ENCODE results near the gene CALN1.
"Not testable (repeated sequence)": the region's sequence is repeated elsewhere in the genome, so short reads cannot be mapped to it uniquely, and the experiment has no call there.

The CALN1 gene

DNA sequence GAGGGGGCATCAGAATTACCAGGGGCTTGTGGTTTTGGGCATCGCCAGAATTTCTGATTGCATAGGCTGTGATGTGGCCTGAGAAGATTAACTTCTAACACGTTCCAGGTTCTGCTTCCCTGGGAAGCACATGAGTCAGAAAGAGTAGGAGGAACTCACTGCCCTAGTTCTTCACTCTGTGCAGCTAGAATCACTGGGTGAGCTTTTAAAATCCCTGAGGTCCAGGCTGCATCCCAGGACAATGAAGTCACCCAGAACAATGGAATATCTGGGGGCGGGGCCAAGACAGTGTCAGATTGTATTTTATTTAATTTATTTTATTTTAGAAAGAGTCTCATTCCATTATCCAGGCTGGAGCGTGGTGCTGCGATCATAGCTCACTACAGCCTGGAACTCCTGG lies 636.5 kb downstream of the CALN1 start:
- DNase-seq, result no peak

DNA sequence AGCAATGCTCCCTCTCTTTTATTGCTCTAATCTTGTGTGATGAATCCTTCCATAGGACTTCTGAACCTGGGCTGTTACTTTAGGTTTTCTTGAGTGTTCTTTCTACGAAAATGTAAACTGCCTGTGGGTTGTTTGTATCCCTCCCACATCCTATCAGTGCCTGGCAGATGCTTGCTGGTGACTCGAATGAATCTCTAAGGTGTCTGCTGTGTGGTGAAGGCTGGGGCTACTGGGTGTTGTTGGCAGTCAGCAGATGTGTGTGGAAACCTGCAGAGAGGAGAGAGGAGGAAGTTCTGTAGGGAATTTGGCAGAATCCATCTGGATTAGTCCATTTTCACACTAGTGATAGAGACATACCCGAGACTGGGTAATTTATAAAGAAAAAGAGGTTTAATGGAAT lies 639.4 kb downstream of the CALN1 start:
- DNase-seq, result no peak

DNA sequence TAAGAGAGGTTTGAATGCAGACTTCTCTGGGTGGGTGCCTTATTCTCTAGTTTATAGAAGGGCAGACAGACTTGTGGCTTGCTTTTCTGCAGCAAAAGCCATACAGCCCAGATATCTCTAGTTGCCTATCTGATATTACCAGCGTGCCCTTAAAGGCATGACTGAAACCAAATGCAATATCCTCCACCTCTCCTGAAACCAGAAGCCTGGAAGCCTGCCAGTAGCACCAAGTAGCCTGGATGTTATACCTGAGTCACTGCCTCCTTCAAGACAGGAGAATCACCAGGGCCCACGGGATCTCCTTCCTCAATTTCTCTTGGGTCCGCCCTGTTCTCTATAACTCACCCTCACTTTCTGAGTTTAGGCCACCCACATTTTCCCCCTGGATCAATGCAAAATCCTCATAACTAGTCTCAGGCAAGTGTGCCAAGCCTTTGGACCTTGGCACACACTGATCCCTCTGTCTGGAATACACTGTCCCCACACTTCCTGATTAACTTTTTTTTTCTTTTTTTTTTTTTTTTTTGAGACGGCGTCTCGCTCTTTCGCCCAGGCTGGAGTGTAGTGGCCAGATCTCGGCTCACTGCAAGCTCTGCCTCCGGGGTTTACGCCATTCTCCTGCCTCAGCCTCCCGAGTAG lies 641.8 kb downstream of the CALN1 start:
- no peak for DNase-seq

DNA sequence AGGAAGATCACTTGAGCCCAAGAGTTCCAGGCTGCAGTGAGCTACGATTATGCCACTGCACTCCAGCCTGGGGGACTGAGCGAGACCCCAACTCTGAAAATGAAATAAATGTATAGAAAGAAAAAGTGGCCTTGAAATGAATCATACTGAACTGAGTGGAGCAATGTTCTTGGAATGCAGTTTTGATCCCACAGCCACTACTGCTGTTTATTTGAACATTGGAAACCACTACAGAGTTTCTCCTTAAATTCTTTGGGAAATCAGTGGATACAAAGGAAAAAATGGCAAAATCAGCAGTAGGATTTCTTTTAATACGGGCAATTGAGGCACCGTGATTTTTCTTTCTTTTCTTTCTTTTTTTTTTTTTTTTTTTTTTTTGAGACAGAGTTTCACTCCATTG lies 642.8 kb downstream of the CALN1 start:
- DNase-seq, result no peak

DNA sequence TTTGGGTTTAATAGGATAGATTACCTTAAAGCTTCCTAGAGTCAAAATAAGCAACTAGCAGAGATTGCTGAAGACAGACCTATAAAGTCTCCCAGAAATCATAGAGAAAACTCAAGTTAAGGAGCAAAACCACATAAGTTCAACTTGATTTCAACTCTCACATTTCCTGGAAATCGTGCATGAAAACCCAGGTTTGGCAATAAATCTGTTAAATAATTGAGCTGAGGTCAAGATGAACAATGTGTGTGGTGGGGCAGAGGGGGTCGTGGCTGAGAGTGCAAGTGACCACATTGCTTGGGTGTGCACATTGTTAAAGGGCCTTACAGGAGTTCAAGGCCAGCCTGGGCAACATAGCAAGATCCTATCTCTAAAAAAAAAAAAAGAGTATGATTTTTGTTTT lies 643.7 kb downstream of the CALN1 start:
- DNase-seq, result no peak

DNA sequence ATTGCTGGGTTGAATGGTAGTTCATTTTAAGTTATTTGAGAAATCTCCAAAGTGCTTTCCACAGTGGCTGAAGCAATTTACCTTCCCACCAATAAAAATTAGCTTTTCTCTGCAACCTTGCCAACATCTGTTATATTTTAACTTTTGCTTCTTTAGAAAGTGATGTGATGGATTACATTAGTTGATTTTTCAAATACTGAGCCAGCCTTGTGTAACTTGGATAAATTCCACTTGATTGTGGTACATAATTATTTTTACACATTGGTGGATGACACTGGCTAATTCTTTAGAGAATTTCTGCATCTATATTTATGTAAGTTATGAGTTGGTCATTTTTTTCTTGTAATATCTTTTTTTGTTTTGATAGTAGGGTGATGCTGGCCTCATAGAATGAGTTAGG lies 646.1 kb downstream of the CALN1 start:
- DNase-seq, result no peak

DNA sequence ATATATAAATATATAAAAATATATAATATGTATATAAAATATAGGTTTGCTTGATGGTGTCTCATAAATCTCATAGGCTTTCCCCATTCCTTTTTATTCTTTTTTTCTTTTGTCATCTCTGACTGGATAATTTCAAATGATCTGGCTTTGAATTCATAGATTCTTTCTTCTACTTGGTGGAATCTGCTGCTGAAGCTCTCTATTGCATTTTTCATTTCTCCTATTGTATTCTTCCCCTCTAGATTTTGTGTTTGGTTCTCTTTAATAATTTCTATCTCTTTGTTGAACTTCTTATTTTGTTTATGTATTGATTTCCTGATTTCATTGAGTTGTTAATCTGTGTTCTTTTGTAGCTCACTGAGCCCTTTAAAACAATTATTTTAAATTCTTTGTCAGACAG lies 650.8 kb downstream of the CALN1 start:
- DNase-seq, result no peak

DNA sequence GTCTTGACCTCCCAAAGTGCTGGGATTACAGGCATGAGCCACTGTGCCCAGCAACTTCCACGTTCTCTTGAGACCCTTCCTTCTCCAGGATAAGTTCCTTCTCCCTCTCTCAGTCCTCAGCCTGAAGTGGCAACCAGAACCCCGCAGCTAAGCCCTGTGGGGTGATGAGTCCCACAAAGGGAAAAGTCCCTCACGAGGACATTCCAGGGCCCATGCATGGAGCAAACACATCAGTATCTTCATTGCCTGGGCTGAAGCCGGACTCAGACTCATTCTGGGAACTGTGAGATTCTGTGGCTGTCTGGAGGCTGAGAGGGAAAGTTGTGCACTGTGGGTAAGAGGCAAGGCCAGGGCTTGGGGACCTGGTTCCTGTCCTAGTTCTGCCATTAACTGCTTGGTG lies 657.3 kb downstream of the CALN1 start:
- DNase-seq, result no peak

DNA sequence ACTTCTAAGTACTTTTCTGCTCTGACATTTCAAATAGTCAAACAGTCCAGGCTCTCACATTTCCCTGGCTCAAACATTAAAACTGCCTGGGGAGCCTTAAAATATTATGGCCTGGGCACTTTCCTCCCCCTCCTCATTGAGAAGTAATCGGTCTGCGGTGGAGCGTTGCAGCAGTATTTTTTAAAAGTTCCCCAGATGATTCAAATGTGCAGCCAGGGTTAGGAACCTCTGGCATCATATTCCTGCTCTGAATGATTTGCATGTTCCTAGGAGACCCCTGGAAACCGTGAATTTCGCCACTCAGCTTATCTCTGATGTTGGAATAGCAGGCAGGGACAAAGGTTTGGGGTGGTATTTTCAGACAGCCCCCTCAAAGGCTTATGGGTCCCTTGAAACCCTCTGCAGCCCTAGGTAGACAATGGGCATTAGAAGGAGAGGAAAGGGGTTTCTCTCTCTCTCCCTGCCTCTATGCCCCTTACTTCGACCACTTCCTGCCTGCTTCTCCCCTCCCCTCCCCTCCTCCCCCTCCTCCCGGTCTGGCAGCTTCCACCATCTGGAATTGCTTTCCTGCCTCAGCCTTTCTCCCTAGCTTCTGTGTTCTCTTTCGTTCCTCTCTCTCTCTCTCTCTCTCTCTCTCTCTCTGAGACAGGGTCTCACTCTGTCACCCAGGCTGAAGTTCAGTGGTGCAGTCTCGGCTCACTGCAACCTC lies 658.0 kb downstream of the CALN1 start:
- no peak for DNase-seq

DNA sequence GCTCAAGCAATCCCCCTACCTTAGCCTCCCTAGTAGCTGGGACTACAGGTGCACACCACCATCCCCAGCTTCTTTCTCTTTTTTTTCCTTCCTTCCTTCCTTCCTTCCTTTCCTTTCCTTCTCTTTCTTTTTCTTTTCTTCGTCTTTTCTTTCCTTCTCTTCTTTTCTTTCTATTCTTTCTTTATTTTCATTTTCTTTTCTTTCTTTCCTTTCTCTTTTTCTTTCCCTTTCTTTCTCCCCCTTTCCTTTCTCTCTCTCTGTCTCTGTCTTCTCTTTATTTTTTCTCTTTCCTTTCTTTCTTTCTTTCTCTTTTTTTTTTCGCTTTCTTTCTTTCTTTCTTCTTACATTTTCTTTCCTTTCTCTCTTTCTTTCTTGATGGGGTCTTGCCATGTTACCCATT lies 658.9 kb downstream of the CALN1 start:
- no peak for DNase-seq

DNA sequence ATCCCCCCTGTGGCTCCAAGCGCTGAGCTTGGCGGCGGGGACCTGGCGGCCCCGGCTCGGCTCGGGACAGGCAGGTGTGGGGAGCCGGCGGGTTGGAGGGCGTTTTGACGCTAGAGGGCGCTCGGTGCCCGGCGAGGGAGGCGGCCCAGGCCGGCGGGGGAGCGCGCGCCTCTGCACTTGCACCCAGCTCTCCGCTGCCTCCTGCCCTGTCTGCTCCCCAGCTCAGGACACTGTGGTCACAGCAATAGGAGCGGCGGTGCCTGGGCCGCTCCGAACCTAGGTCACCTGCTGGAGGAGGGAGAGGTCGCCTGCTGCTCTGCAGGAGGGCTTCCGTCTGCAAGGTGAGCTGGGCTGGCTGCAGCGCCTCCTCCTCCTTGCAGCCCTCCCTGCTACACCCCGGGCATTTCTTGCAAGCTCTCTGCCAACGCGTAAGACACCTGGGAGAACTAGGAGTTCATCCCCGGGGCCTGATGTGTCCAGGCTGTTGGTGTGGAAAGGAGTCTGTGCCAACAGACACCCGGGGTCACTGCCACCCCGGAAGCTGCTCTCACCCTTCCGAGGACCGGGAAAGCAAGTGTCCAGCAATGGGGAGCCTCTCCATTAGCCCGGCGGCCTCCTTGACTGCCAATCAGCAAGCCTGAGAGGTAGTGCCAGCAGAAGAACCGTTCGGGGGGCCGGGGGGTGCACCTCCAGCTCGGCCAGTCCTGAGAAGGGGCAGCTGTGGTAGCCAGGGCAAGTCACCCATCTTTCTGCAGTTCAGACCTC lies 659.8 kb downstream of the CALN1 start:
- peak; percentile 19 for DNase-seq

DNA sequence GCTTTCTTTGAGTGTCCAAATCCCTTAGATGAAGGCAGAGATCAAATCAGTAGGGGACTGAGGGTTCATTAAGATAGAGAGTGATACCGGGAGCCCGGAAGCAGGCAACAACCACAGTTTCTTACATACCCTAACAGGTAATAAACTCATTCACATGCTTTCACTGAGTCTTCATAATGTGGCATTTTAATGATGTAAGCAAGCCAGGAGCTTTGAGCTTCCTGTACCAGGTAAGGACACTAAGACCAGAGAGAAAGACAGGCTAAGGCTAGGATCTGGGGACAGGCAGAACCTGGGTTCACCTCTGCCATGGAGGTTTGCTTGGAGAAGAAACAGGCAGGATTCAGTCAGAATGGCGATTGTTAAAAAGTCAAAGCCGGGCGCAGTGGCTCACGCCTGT lies 661.8 kb downstream of the CALN1 start:
- DNase-seq, result no peak

DNA sequence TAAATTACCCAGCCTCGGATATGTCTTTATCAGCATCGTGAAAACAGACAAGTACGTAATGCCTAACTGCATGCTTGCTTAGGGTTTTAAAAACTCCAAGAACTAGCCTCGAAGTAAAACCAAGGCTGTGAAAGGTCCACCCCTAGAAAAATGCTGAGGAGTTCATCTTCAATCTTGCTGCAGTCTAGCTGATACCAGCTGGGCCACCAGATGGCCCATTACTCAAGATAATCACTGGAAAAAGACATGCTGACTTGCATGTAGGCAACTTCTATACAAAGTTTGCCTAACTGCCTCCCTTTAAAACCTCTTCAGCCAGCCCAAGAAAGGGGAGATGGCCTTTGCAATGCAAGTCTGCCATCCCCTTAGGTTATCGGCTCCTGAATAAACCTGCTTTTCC lies 666.1 kb downstream of the CALN1 start:
- no peak for DNase-seq

DNA sequence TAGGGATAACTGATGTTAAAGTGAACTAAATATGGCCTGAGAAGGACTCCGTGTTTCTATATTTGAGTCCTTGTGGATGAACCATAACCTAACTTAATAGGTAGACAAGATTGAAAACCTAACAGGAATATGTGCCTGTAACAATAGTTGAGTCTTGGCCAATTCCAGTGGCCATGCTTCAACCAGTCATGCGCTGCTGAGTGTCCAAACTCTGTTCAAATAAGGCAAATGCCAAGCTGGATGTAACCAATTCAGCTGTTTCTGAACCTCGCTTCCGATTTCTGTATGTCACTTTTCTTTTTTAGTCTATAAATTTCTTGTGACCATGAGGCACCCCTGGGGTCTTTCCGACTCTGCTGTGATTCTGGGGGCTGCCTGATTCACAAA lies 672.0 kb downstream of the CALN1 start:
- DNase-seq, result no peak

DNA sequence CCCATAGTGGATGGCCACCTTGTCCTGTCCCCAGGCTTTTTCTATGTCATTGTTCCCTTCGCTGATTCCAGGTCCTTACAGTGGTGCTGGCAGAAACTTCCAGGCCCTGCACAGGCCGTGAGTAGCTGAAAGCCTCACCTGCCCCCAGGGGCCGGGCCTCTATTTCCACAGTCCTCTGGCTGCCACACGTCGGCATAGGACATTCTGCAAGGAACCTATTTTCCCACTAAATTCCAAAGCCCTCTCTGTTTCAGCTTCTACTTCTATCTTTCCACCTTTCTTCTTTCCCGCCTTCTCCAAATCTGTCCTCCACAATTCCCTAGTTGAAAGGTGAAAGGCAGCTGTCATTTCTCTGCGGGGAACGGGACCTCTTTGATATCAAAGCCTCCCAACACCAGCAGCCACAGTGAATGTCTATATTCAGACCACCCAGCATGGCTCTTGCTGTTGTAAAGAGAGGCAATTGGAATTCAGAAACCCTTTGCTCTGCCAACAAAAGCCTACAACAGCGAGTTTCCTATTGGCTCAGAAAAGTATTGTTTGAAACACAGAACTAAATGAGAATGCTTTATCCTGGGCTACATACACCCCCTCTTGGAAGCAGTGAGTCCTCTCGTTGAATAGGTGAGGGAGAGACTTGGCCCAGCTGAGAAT lies 672.5 kb downstream of the CALN1 start:
- no peak for DNase-seq

DNA sequence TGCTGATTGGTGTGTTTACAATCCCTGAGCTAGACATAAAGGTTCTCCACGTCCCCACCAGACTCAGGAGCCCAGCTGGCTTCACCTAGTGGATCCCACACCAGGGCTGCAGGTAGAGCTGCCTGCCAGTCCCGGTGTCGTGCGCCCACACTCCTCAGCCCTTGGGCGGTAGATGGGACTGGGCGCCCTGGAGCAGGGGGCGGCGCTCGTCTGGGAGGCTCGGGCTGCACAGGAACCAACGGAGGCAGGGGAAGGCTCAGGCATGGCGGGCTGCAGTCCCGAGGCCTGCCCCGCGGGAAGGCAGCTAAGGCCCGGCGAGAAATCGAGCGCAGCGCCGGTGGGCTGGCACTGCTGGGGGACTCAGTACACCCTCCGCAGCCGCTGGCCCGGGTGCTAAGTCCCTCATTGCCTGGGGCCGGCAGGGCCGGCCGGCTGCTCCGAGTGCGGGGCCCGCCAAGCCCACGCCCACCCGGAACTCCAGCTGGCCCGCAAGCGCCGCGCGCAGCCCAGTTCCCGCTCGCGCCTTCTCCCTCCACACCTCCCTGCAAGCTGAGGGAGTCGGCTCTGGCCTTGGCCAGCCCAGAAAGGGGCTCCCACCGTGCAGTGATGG lies 674.1 kb downstream of the CALN1 start:
- DNase-seq, result not testable (repeated sequence)

DNA sequence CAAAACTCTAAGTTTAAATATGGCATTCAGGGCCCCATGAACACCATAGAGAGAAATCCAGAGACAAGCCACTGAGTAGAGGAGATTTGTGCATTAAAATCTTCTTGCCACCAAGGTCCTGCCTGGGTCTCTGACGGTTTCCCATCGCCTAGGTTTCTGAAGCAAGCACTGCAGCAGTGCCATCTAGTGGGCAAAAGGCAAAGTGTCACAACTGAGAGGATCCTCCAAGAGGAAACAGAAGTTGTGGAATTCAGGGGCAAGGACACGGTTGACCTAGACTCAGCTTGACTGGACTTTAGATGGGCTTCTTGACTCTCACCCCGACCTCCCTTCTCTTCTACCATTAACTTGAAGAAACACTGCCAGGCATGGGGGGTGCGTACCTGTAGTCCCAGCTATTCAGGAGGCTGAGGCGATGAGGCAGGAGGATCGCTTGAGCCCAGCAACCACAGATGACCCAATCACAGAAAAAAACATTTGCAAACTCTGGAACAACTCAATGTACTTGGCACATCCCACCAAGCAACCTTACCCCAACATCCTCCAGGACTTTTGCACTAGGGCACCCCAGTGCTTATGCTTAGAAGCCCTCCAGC lies 676.1 kb downstream of the CALN1 start:
- DNase-seq, result peak; percentile 25

DNA sequence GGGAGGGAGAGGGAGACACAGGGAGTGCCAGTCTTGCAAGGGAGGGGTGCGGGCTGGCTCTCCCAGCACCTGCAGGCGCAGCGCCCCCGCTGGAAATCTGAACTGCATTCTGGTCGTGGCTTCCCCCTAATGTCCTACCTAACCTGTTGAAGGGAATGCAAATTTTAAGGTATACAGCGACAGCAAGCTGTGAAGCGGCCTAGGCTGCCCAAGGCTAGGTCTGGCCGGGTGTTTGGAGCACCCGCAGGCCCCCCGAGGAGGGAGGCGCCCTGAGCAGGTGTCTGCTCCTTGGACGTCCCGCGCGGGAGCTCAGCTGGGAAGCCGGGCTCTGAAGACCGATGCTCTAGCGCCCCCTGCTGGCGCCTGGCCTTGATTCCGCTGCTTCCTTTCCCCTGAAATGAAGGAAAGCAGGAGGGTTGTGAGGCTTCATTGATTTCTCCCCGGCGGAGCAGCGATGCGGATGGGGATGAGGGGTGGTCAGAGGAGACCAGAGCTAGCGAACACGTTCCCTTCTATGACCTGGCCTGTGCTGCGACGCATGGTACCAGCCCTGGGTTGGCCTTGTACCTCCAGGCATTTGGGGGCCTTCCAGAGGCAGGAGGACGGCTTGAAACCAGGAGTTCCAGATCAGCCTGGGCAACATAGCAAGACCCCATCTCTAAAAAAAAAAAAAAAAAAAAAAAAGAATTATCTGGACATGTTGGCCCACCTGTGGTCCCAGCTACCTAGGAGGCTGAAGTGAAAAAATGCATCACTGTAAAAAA lies 678.8 kb downstream of the CALN1 start:
- peak; percentile 49 for DNase-seq

DNA sequence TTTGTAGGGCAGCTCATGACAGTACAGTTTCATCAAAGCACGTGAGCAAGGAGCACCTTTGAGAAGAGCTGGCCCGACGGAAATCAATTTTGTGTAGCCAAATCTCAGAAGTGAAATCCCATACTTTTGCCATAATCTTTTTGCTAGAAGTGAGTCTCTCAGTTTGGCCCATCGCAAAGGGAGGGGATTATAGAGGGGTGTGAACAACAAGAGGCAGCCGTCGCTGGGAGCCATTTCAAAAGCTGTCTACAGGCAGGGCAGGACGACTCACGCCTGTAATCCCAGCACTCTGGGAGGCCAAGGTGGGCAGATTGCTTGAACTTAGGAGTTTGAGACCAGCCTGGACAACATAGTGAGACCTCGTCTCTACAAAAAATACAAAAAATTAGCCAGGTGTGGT lies 680.4 kb downstream of the CALN1 start:
- no peak for DNase-seq

Data from activated T-cell treated with anti-CD3 and anti-CD28 coated beads, Interleukin-2, amount 50 U/mL, for 1 hour (primary cell).